Astrocyte (in vitro differentiated cells and primary cell): ENCODE results near the gene PCBP3. TPM values are rescaled to one million over a fixed set of nuclear protein-coding genes. Genes with fewer than 3 reads are reported as not detected.

ENCODE experiments used
- DNase-seq: peaks from one replicate; pipeline ENCODE4 v3.0.0-alpha.2; 2010; ENCODE audit warnings: low read depth
- FAIRE-seq: peaks from 2 replicates; lab custom pipeline; 2011; peaks lifted over from hg19 to GRCh38; lab: Jason Lieb, UNC
- H2AFZ ChIP-seq: 2 replicates; pipeline ENCODE4 v1.6.0; 2012; ENCODE audit warnings: low read depth, low read length, inconsistent platforms
- H3K27ac ChIP-seq: 2 replicates; pipeline ENCODE4 v1.5.1; 2011; ENCODE audit warnings: low read depth, low read length, inconsistent platforms
- H3K27me3 ChIP-seq: 2 replicates; pipeline ENCODE4 v1.6.0; 2011; ENCODE audit warnings: low read length, inconsistent platforms; ENCODE audit not compliant: insufficient read depth
- H3K36me3 ChIP-seq: 2 replicates; pipeline ENCODE4 v1.5.1; 2011; ENCODE audit warnings: low read length, inconsistent platforms; ENCODE audit not compliant: insufficient read depth
- H3K4me1 ChIP-seq: 2 replicates; pipeline ENCODE4 v1.5.1; 2011; ENCODE audit warnings: low read length, inconsistent platforms; ENCODE audit not compliant: insufficient read depth
- H3K4me2 ChIP-seq: 2 replicates; pipeline ENCODE4 v1.6.0; 2012; ENCODE audit warnings: low read length, inconsistent platforms
- H3K4me3 ChIP-seq: 2 replicates; pipeline ENCODE4 v1.5.1; 2011; ENCODE audit warnings: low read depth, mild to moderate bottlenecking, low read length, inconsistent platforms; ENCODE audit not compliant: insufficient read depth
- H3K79me2 ChIP-seq: 2 replicates; pipeline ENCODE4 v1.6.0; 2012; ENCODE audit warnings: mild to moderate bottlenecking, low read length, inconsistent platforms; ENCODE audit not compliant: insufficient read depth
- H3K9ac ChIP-seq: 2 replicates; pipeline ENCODE4 v1.6.0; 2012; ENCODE audit warnings: mild to moderate bottlenecking, low read length, inconsistent platforms
- H3K9me3 ChIP-seq: 2 replicates; pipeline ENCODE4 v1.5.1; 2012; ENCODE audit warnings: low read depth, mild to moderate bottlenecking, low read length, inconsistent platforms; ENCODE audit not compliant: insufficient read depth
- H4K20me1 ChIP-seq: 2 replicates; pipeline ENCODE4 v1.6.0; 2012; ENCODE audit warnings: low read length, inconsistent platforms; ENCODE audit not compliant: insufficient read depth
- H3K27ac Mint-ChIP-seq: one replicate; pipeline ENCODE4 v1.8.0; 2021; ENCODE audit warnings: mild to moderate bottlenecking, mixed read lengths; ENCODE audit not compliant: unreplicated experiment
- H3K27me3 Mint-ChIP-seq: one replicate; pipeline ENCODE4 v1.8.0; 2021; ENCODE audit warnings: low read depth, mixed read lengths; ENCODE audit not compliant: unreplicated experiment
- H3K36me3 Mint-ChIP-seq: one replicate; pipeline ENCODE4 v1.8.0; 2021; ENCODE audit warnings: low read depth, mixed read lengths; ENCODE audit not compliant: unreplicated experiment
- H3K4me1 Mint-ChIP-seq: one replicate; pipeline ENCODE4 v1.8.0; 2021; ENCODE audit warnings: low read depth, mixed read lengths; ENCODE audit not compliant: unreplicated experiment
- H3K4me3 Mint-ChIP-seq: one replicate; pipeline ENCODE4 v1.8.0; 2021; ENCODE audit warnings: mild to moderate bottlenecking, moderate library complexity, mixed read lengths; ENCODE audit not compliant: unreplicated experiment
- H3K9me3 Mint-ChIP-seq: one replicate; pipeline ENCODE4 v1.8.0; 2021; ENCODE audit warnings: mild to moderate bottlenecking, mixed read lengths; ENCODE audit not compliant: unreplicated experiment
- CTCF ChIP-seq: IDR thresholded peaks from 2 replicates; pipeline ENCODE4 v1.5.1; 2011; ENCODE audit warnings: low read depth, mild to moderate bottlenecking, inconsistent platforms, low read length, moderate library complexity; ENCODE audit not compliant: insufficient read depth
- EZH2 ChIP-seq: IDR thresholded peaks from 2 replicates; pipeline ENCODE4 v1.6.1; 2012; ENCODE audit warnings: mild to moderate bottlenecking, low read length, inconsistent platforms; ENCODE audit not compliant: insufficient read depth
- total RNA-seq: library from RNA; stranded (reverse); gene quantifications from 2 replicates; pipeline ENCODE4 v1.2.1, GENCODE V29; 2021

The PCBP3 gene
- total RNA-seq, 1 donor from 2014 or later = 1.8 TPM

GRCh38 chr21:45910155-45910547, 266.6 kb downstream of the PCBP3 start:
- H3K27ac ChIP-seq = no peak overlapping the region
- H3K4me1 Mint-ChIP-seq = no peaks in the 10 kb centered on the region
- H3K36me3 ChIP-seq = no peaks in the 10 kb centered on the region
- peaks cover 2% of the 10 kb centered on the region for H3K4me1 ChIP-seq
- H3K27ac Mint-ChIP-seq = no peak overlapping the region
- FAIRE-seq = no peak
- no peaks in the 10 kb centered on the region for H3K9me3 ChIP-seq
- H3K27me3 ChIP-seq = no peaks in the 10 kb centered on the region
- H3K27me3 Mint-ChIP-seq = peaks cover 43% of the 10 kb centered on the region
- H2AFZ ChIP-seq = no peak overlapping the region
- DNase-seq = no peak
- TF ChIP-seq EZH2 (no peak), CTCF (no peak)
- no peak overlapping the region for H3K9ac ChIP-seq
- H4K20me1 ChIP-seq = no peaks in the 10 kb centered on the region
- H3K36me3 Mint-ChIP-seq = no peaks in the 10 kb centered on the region
- no peak overlapping the region for H3K4me3 ChIP-seq
- H3K9me3 Mint-ChIP-seq = peaks cover 2% of the 10 kb centered on the region
- no peaks in the 10 kb centered on the region for H3K79me2 ChIP-seq
- no peak overlapping the region for H3K4me2 ChIP-seq
- H3K4me3 Mint-ChIP-seq = no peak overlapping the region

GRCh38 chr21:45910548-45911221, 267.2 kb downstream of the PCBP3 start:
- no peak for TF ChIP-seq EZH2
- TF ChIP-seq CTCF = no peak
- Histone ChIP-seq H3K36me3 (no peaks in the 10 kb centered on the region), H3K27ac (no peak overlapping the region), H3K79me2 (no peaks in the 10 kb centered on the region), H3K9me3 (no peaks in the 10 kb centered on the region), H2AFZ (no peak overlapping the region), H3K9ac (no peak overlapping the region), H3K27me3 (no peaks in the 10 kb centered on the region), H3K4me1 (peaks cover 2% of the 10 kb centered on the region), H4K20me1 (no peaks in the 10 kb centered on the region), H3K4me2 (no peak overlapping the region), H3K4me3 (no peak overlapping the region)
- no peak for FAIRE-seq
- no peak for DNase-seq
- Mint-ChIP-seq H3K9me3 (peaks cover 2% of the 10 kb centered on the region), H3K36me3 (no peaks in the 10 kb centered on the region), H3K4me1 (no peaks in the 10 kb centered on the region), H3K27ac (no peak overlapping the region), H3K4me3 (no peak overlapping the region), H3K27me3 (peaks cover 41% of the 10 kb centered on the region)

- Histone ChIP-seq H3K27ac (no peak overlapping the region), H3K79me2 (no peaks in the 10 kb centered on the region), H3K9me3 (no peaks in the 10 kb centered on the region), H4K20me1 (no peaks in the 10 kb centered on the region), H3K27me3 (no peaks in the 10 kb centered on the region), H3K4me2 (no peak overlapping the region), H3K4me3 (no peak overlapping the region), H3K9ac (no peak overlapping the region), H2AFZ (no peak overlapping the region), H3K36me3 (no peaks in the 10 kb centered on the region), H3K4me1 (peaks cover 2% of the 10 kb centered on the region)
- Mint-ChIP-seq H3K36me3 (no peaks in the 10 kb centered on the region), H3K4me1 (peaks cover 2% of the 10 kb centered on the region), H3K27me3 (peaks cover 32% of the 10 kb centered on the region), H3K9me3 (no peaks in the 10 kb centered on the region), H3K4me3 (no peak overlapping the region), H3K27ac (no peak overlapping the region)
- no peak for DNase-seq
- no peak for TF ChIP-seq CTCF
- no peak for TF ChIP-seq EZH2
- FAIRE-seq = no peak
These were observed 268.3 kb downstream of the PCBP3 start for GRCh38 chr21:45911806-45912325.
